Subcutaneous abdominal adipose tissue (tissue), 5 donors: ENCODE measurements around the gene ARHGEF39.

Experiments used
- H3K27ac ChIP-seq: one replicate; pipeline ENCODE4 v1.7.0; 2013; ENCODE audit warnings: low read depth, mild to moderate bottlenecking, inconsistent platforms, low read length, moderate library complexity
- H3K27me3 ChIP-seq, 5 donors: one replicate each; pipeline ENCODE4 v1.7.0; 2013; ENCODE audit warnings: low read length in 5 of 5, inconsistent platforms in 1 of 5; ENCODE audit not compliant: control insufficient read depth in 5 of 5, insufficient read depth in 4 of 5
- H3K36me3 ChIP-seq, 5 donors: one replicate each; pipeline ENCODE4 v1.7.0; 2013; ENCODE audit warnings: low read length in 5 of 5; ENCODE audit not compliant: control insufficient read depth in 5 of 5, insufficient read depth in 5 of 5
- H3K4me1 ChIP-seq, 5 donors: one replicate each; pipeline ENCODE4 v1.7.0; 2013; ENCODE audit warnings: low read length in 5 of 5, mild to moderate bottlenecking in 3 of 5, moderate library complexity in 1 of 5; ENCODE audit not compliant: control insufficient read depth in 5 of 5, insufficient read depth in 5 of 5
- H3K4me3 ChIP-seq, 5 donors: one replicate each; pipeline ENCODE4 v1.7.0; 2013; ENCODE audit warnings: low read length in 5 of 5, low read depth in 1 of 5
- H3K9ac ChIP-seq, 5 donors: one replicate each; pipeline ENCODE4 v1.7.0; 2013; ENCODE audit warnings: low read length in 5 of 5, mild to moderate bottlenecking in 4 of 5, moderate library complexity in 3 of 5
- H3K9me3 ChIP-seq, 5 donors: one replicate each; pipeline ENCODE4 v1.7.0; 2013; ENCODE audit warnings: low read length in 5 of 5; ENCODE audit not compliant: control insufficient read depth in 5 of 5
- donor health status: healthy.
- donor health status: healthy.
- donor health status: healthy.
- donor health status: healthy.
- donor health status: healthy.

ARHGEF39 gene

GRCh38 chr9:35665471-35665818, 450 bp upstream of the ARHGEF39 start:
- H3K4me1 ChIP-seq, result peaks cover 0 to 32% (median 29%) of the 10 kb centered on the region in 5 donors
- H3K36me3 ChIP-seq, result peaks cover 0 to 14% (median 7%) of the 10 kb centered on the region in 5 donors
- H3K9me3 ChIP-seq, result no peaks in the 10 kb centered on the region
- H3K4me3 ChIP-seq, result peak overlapping the region; percentile 67 to 77 (median 68)
- H3K27ac ChIP-seq, result no peak overlapping the region
- peak overlapping the region in 4 of 5 donors; percentile 65 to 80 (median 66) for H3K9ac ChIP-seq
- no peaks in the 10 kb centered on the region for H3K27me3 ChIP-seq

GRCh38 chr9:35662437-35662836, 2.6 kb downstream of the ARHGEF39 start:
- H3K27me3 ChIP-seq, result no peaks in the 10 kb centered on the region
- no peak overlapping the region for H3K4me3 ChIP-seq
- H3K27ac ChIP-seq, result no peak overlapping the region
- no peaks in the 10 kb centered on the region for H3K9me3 ChIP-seq
- H3K36me3 ChIP-seq, result peaks cover 0 to 20% (median 11%) of the 10 kb centered on the region in 5 donors
- H3K9ac ChIP-seq, result no peak overlapping the region
- peaks cover 14 to 53% (median 46%) of the 10 kb centered on the region in 5 donors for H3K4me1 ChIP-seq

GRCh38 chr9:35661756-35662350, 3.1 kb downstream of the ARHGEF39 start:
- H3K9me3 ChIP-seq, result no peaks in the 10 kb centered on the region
- peaks cover 16 to 58% (median 51%) of the 10 kb centered on the region in 5 donors for H3K4me1 ChIP-seq
- H3K9ac ChIP-seq, result peak overlapping the region in 2 of 5 donors; percentile 2 to 43
- H3K27me3 ChIP-seq, result no peaks in the 10 kb centered on the region
- no peak overlapping the region for H3K4me3 ChIP-seq
- H3K36me3 ChIP-seq, result peaks cover 0 to 20% (median 11%) of the 10 kb centered on the region in 5 donors
- peak overlapping the region; percentile 95 for H3K27ac ChIP-seq

- Histone ChIP-seq H3K36me3 (peaks cover 0 to 20% (median 11%) of the 10 kb centered on the region in 5 donors), H3K9me3 (no peaks in the 10 kb centered on the region), H3K27ac (peak overlapping the region; percentile 95), H3K9ac (peak overlapping the region in 3 of 5 donors; percentile 43 to 94 (median 51)), H3K27me3 (no peaks in the 10 kb centered on the region), H3K4me1 (peaks cover 17 to 59% (median 48%) of the 10 kb centered on the region in 5 donors), H3K4me3 (peak overlapping the region in 1 of 5 donors; percentile 25)
Measured at GRCh38 chr9:35660966-35661415, 4.0 kb downstream of the ARHGEF39 start.

GRCh38 chr9:35659340-35659739, 5.7 kb downstream of the ARHGEF39 start:
- peaks cover 17 to 46% (median 35%) of the 10 kb centered on the region in 5 donors for H3K4me1 ChIP-seq
- H3K4me3 ChIP-seq, result peak overlapping the region; percentile 85 to 97 (median 92)
- peak overlapping the region; percentile 95 for H3K27ac ChIP-seq
- H3K9ac ChIP-seq, result peak overlapping the region; percentile 93 to 100 (median 98)
- H3K9me3 ChIP-seq, result no peaks in the 10 kb centered on the region
- H3K27me3 ChIP-seq, result no peaks in the 10 kb centered on the region
- peaks cover 0 to 20% (median 11%) of the 10 kb centered on the region in 5 donors for H3K36me3 ChIP-seq

GRCh38 chr9:35658968-35659220, 6.1 kb downstream of the ARHGEF39 start:
- H3K4me1 ChIP-seq, result peaks cover 17 to 46% (median 35%) of the 10 kb centered on the region in 5 donors
- H3K9ac ChIP-seq, result peak overlapping the region; percentile 93 to 100 (median 98)
- no peaks in the 10 kb centered on the region for H3K27me3 ChIP-seq
- H3K36me3 ChIP-seq, result peaks cover 0 to 20% (median 11%) of the 10 kb centered on the region in 5 donors
- peak overlapping the region; percentile 95 for H3K27ac ChIP-seq
- peak overlapping the region; percentile 85 to 97 (median 92) for H3K4me3 ChIP-seq
- no peaks in the 10 kb centered on the region for H3K9me3 ChIP-seq

- Histone ChIP-seq H3K27me3 (no peaks in the 10 kb centered on the region), H3K27ac (peak within 1 kb of the TSS; percentile 95), H3K9ac (peak within 1 kb of the TSS; percentile 93 to 100 (median 98)), H3K4me3 (peak within 1 kb of the TSS; percentile 85 to 97 (median 92)), H3K9me3 (no peaks in the 10 kb centered on the region), H3K36me3 (peaks cover 0 to 20% (median 11%) of the 10 kb centered on the region in 5 donors), H3K4me1 (peaks cover 17 to 46% (median 35%) of the 10 kb centered on the region in 5 donors)
Measured at GRCh38 chr9:35658137-35658967, 6.6 kb downstream of the ARHGEF39 start, which contains the start of gene CCDC107. TSS of gene CCDC107 (plus strand) at chr9:35658292. CDS start at chr9:35658380, 88 bp downstream.

- Histone ChIP-seq H3K36me3 (peaks cover 0 to 20% (median 11%) of the 10 kb centered on the region in 5 donors), H3K9me3 (no peaks in the 10 kb centered on the region), H3K27ac (peak within 1 kb of the TSS; percentile 95), H3K9ac (peak within 1 kb of the TSS; percentile 93 to 100 (median 98)), H3K4me3 (peak within 1 kb of the TSS; percentile 85 to 97 (median 92)), H3K27me3 (no peaks in the 10 kb centered on the region), H3K4me1 (peaks cover 17 to 46% (median 39%) of the 10 kb centered on the region in 5 donors)
Measured at GRCh38 chr9:35657546-35658136, 7.4 kb downstream of the ARHGEF39 start, which contains the start of gene RMRP. TSS of gene RMRP (minus strand) at chr9:35658019.

GRCh38 chr9:35656831-35657545, 8.0 kb downstream of the ARHGEF39 start:
- Histone ChIP-seq H3K9me3 (no peaks in the 10 kb centered on the region), H3K4me3 (peak overlapping the region; percentile 57 to 97 (median 69)), H3K9ac (peak overlapping the region; percentile 45 to 99 (median 81)), H3K4me1 (peaks cover 17 to 48% (median 42%) of the 10 kb centered on the region in 5 donors), H3K36me3 (peaks cover 0 to 16% (median 11%) of the 10 kb centered on the region in 5 donors), H3K27ac (peak overlapping the region; percentile 95), H3K27me3 (no peaks in the 10 kb centered on the region)
